HEK293 (cell line): ENCODE results near the gene LMAN1L.

Experiments
- CTCF ChIA-PET: fragments of 350-600 bp; formaldehyde crosslinking; extraction: SDS; loops from one replicate; lab custom pipeline; 2021; ENCODE audit warnings: antibody characterized with exemption; lab: Yijun Ruan, JAX
- POLR2A ChIA-PET: fragments of 300-600 bp; formaldehyde crosslinking; extraction: SDS; loops from one replicate; lab custom pipeline; 2020; ENCODE audit warnings: antibody characterized with exemption, inconsistent platforms; lab: Yijun Ruan, JAX
- H3K27ac ChIP-seq: fragments of 200-500 bp; sonication (Bioruptor generic); 2 replicates; pipeline ENCODE4 v1.5.1; 2014; ENCODE audit warnings: low read depth, low read length, control low read depth, inconsistent platforms; ENCODE audit errors: extremely low read depth
- H3K36me3 ChIP-seq, 2 experiments: fragments of 200-500 bp in 1 of 2; sonication (Bioruptor generic) in 1 of 2; 1 replicate in 1 of 2; 2 replicates in 1 of 2; pipeline ENCODE4 v1.5.1; 2014 to 2017; ENCODE audit warnings: inconsistent platforms in 2 of 2, low read length in 2 of 2; ENCODE audit not compliant: control insufficient read depth in 2 of 2, insufficient read depth in 1 of 2
- H3K4me1 ChIP-seq: fragments of 200-500 bp; sonication (Bioruptor generic); 2 replicates; pipeline ENCODE4 v1.5.1; 2014; ENCODE audit warnings: mild to moderate bottlenecking, low read length, inconsistent platforms; ENCODE audit not compliant: control insufficient read depth, insufficient read depth
- H3K4me3 ChIP-seq: 2 replicates; pipeline ENCODE4 v1.5.1; 2011; ENCODE audit warnings: low read depth, mild to moderate bottlenecking, control low read depth, low read length, moderate library complexity
- H3K9me3 ChIP-seq: fragments of 200-500 bp; sonication (Bioruptor generic); 2 replicates; pipeline ENCODE4 v1.5.1; 2014; ENCODE audit warnings: low read depth, low read length, inconsistent platforms; ENCODE audit not compliant: control insufficient read depth, insufficient read depth
- GLIS1 ChIP-seq: fragments of 450-650 bp; formaldehyde crosslinking; IDR thresholded peaks from 2 replicates; pipeline ENCODE4 v1.5.1; 2016; ENCODE audit warnings: missing biosample characterization, missing genetic modification characterization
- GLIS2 ChIP-seq: fragments of 450-650 bp; formaldehyde crosslinking; IDR thresholded peaks from 2 replicates; pipeline ENCODE4 v1.5.1; 2016; ENCODE audit warnings: missing biosample characterization, missing genetic modification characterization
- HOXC10 ChIP-seq: sonication (generic); formaldehyde crosslinking; IDR thresholded peaks from 2 replicates; pipeline ENCODE4 v1.8.1; 2023; ENCODE audit warnings: mild to moderate bottlenecking, missing genetic modification reagents
- HOXD13 ChIP-seq: sonication (generic); formaldehyde crosslinking; IDR thresholded peaks from 2 replicates; pipeline ENCODE4 v1.8.0; 2022; ENCODE audit warnings: missing genetic modification reagents, borderline replicate concordance
- PRDM10 ChIP-seq: fragments of 450-650 bp; formaldehyde crosslinking; IDR thresholded peaks from 2 replicates; pipeline ENCODE4 v1.5.1; 2016; ENCODE audit warnings: missing biosample characterization, missing genetic modification characterization
- SCRT1 ChIP-seq: fragments of 450-650 bp; formaldehyde crosslinking; IDR thresholded peaks from 2 replicates; pipeline ENCODE4 v1.5.1; 2016; ENCODE audit warnings: missing biosample characterization, missing genetic modification characterization, borderline replicate concordance
- ZBTB48 ChIP-seq: fragments of 450-650 bp; formaldehyde crosslinking; IDR thresholded peaks from 2 replicates; pipeline ENCODE4 v1.5.1; 2016; ENCODE audit warnings: missing biosample characterization, missing genetic modification characterization
- ZIC2 ChIP-seq: fragments of 450-650 bp; formaldehyde crosslinking; IDR thresholded peaks from 2 replicates; pipeline ENCODE4 v1.5.1; 2016; ENCODE audit warnings: missing biosample characterization, missing genetic modification characterization
- ZNF184 ChIP-seq: fragments of 450-650 bp; IDR thresholded peaks from 2 replicates; pipeline ENCODE4 v1.5.1; 2018; ENCODE audit warnings: missing biosample characterization, mild to moderate bottlenecking, missing genetic modification characterization
- ZNF26 ChIP-seq: fragments of 450-650 bp; formaldehyde crosslinking; IDR thresholded peaks from 2 replicates; pipeline ENCODE4 v1.5.1; 2016; ENCODE audit warnings: missing biosample characterization, missing genetic modification characterization
- ZNF266 ChIP-seq: fragments of 450-650 bp; formaldehyde crosslinking; IDR thresholded peaks from 2 replicates; pipeline ENCODE4 v1.5.1; 2016; ENCODE audit warnings: missing biosample characterization, missing genetic modification characterization, low read depth
- ZNF292 ChIP-seq: fragments of 450-650 bp; formaldehyde crosslinking; IDR thresholded peaks from 2 replicates; pipeline ENCODE4 v1.5.1; 2016; ENCODE audit warnings: low read depth, missing biosample characterization, missing genetic modification characterization, borderline replicate concordance
- ZNF350 ChIP-seq: fragments of 450-650 bp; formaldehyde crosslinking; IDR thresholded peaks from 2 replicates; pipeline ENCODE4 v1.5.0; 2017; ENCODE audit warnings: missing biosample characterization, mild to moderate bottlenecking, missing genetic modification characterization
- ZNF391 ChIP-seq: fragments of 450-650 bp; formaldehyde crosslinking; IDR thresholded peaks from 2 replicates; pipeline ENCODE4 v1.5.1; 2016; ENCODE audit warnings: low read depth, missing biosample characterization, missing genetic modification characterization, borderline replicate concordance
- ZNF510 ChIP-seq: fragments of 450-650 bp; formaldehyde crosslinking; IDR thresholded peaks from 2 replicates; pipeline ENCODE4 v1.5.1; 2018; ENCODE audit warnings: mild to moderate bottlenecking, missing genetic modification characterization, missing biosample characterization; ENCODE audit not compliant: insufficient replicate concordance
- ZNF530 ChIP-seq: fragments of 450-650 bp; formaldehyde crosslinking; IDR thresholded peaks from 2 replicates; pipeline ENCODE4 v1.5.1; 2016; ENCODE audit warnings: low read depth, missing biosample characterization, missing genetic modification characterization
- ZNF624 ChIP-seq: fragments of 450-650 bp; formaldehyde crosslinking; IDR thresholded peaks from 2 replicates; pipeline ENCODE4 v1.5.1; 2017; ENCODE audit warnings: missing biosample characterization, missing genetic modification characterization
- ZNF776 ChIP-seq: fragments of 450-650 bp; formaldehyde crosslinking; IDR thresholded peaks from 2 replicates; pipeline ENCODE4 v1.5.0; 2017; ENCODE audit warnings: missing biosample characterization, missing genetic modification characterization, borderline replicate concordance
- ZNF777 ChIP-seq: fragments of 450-650 bp; formaldehyde crosslinking; IDR thresholded peaks from 2 replicates; pipeline ENCODE4 v1.5.1; 2017; ENCODE audit warnings: missing biosample characterization, missing genetic modification characterization, borderline replicate concordance
- ZSCAN16 ChIP-seq: fragments of 450-650 bp; formaldehyde crosslinking; IDR thresholded peaks from 2 replicates; pipeline ENCODE4 v1.5.1; 2016; ENCODE audit warnings: missing biosample characterization, missing genetic modification characterization
- TF ChIP-seq, protein P1 (sequence below): fragments of 450-650 bp; formaldehyde crosslinking; IDR thresholded peaks from 2 replicates; pipeline ENCODE4 v1.5.1; 2017; ENCODE audit warnings: missing biosample characterization, missing genetic modification characterization
- TF ChIP-seq, protein P2 (sequence below): fragments of 450-650 bp; formaldehyde crosslinking; IDR thresholded peaks from 2 replicates; pipeline ENCODE4 v1.5.1; 2016; ENCODE audit warnings: missing biosample characterization, missing genetic modification characterization
- TF ChIP-seq, protein P3 (sequence below): fragments of 450-650 bp; formaldehyde crosslinking; IDR thresholded peaks from 2 replicates; pipeline ENCODE4 v1.5.1; 2016; ENCODE audit warnings: missing biosample characterization, missing genetic modification characterization

Gene LMAN1L

DNA sequence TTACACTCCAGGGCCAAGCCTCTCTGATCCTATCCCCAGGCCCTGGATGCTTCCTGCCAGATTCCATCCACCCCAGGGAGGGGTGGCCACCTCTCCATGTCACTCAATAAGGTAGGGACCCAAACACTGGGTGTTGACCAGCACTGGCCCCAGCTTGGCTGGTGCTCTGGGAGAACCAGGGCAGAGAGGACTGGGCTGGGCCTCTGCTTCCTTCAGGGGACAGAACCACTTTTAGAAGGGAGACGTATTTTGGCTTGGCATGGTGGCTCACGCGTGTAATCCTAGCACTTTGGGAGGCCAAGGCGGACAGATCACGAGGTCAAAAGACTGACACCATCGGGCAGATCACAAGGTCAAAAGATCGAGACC lies 9.1 kb downstream of the LMAN1L start (continued):
- TF ChIP-seq HOXC10 (CRISPR knock-in tag) (no peak), GLIS1 (tag by site-specific recombination) (no peak)

GRCh38 chr15:74822233-74822632 lies 9.6 kb downstream of the LMAN1L start:
- TF ChIP-seq ZNF777 (tag by site-specific recombination) (no peak), ZNF350 (tag by site-specific recombination) (no peak), ZIC2 (tag by site-specific recombination) (peak; percentile 61)
- TF ChIP-seq, protein P1, sequence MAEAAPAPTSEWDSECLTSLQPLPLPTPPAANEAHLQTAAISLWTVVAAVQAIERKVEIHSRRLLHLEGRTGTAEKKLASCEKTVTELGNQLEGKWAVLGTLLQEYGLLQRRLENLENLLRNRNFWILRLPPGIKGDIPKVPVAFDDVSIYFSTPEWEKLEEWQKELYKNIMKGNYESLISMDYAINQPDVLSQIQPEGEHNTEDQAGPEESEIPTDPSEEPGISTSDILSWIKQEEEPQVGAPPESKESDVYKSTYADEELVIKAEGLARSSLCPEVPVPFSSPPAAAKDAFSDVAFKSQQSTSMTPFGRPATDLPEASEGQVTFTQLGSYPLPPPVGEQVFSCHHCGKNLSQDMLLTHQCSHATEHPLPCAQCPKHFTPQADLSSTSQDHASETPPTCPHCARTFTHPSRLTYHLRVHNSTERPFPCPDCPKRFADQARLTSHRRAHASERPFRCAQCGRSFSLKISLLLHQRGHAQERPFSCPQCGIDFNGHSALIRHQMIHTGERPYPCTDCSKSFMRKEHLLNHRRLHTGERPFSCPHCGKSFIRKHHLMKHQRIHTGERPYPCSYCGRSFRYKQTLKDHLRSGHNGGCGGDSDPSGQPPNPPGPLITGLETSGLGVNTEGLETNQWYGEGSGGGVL (tag by site-specific recombination): peak; percentile 75
- TF ChIP-seq, all 188 proteins: peak for 2
- Histone ChIP-seq H3K36me3 (no peaks in the 10 kb centered on the region), H3K4me1 (0 out of 2 replicates have a peak, but pooled peaks cover 2% of the 10 kb centered on the region), H3K4me3 (no peak overlapping the region), H3K27ac (no peak overlapping the region), H3K9me3 (no peaks in the 10 kb centered on the region)
- CTCF ChIA-PET: interaction anchor here (1.3 to 1.8 kb wide), 2 partner anchors 23 to 51 kb away, joined by 6 read pairs; no protein-coding TSS in a partner anchor
- POLR2A ChIA-PET: no interaction called here

DNA sequence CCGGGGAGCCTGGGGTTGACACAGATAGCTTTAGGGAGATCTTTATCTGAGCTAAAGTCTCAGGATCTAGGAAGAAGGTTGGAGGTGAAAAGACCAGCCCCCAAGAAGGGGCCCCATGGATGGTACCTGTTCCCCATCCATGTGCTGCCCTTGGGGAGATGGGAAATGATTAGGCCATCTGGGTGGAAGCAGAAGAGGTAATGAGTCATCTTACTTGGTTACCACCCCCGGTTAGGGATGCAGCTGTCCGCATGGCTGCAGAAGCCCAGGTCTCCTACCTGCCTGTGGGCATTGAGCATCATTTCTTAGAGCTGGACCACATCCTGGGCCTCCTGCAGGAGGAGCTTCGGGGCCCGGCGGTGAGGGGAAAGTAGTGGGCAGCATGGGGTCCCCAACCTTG lies 10.7 kb downstream of the LMAN1L start:
- POLR2A ChIA-PET: no interaction called here
- Histone ChIP-seq H3K4me3 (no peak overlapping the region), H3K4me1 (0 out of 2 replicates have a peak, but pooled peaks cover 2% of the 10 kb centered on the region), H3K27ac (no peak overlapping the region), H3K36me3 (no peaks in the 10 kb centered on the region), H3K9me3 (no peaks in the 10 kb centered on the region)
- CTCF ChIA-PET: interaction anchor here (0.6 to 1.6 kb wide), 3 partner anchors 13 to 201 kb away, joined by 3 to 4 read pairs (median 3); no protein-coding TSS in a partner anchor
- TF ChIP-seq ZNF292 (tag by site-specific recombination) (no peak), ZNF184 (no peak), PRDM10 (tag by site-specific recombination) (peak; percentile 54), ZSCAN16 (tag by site-specific recombination) (no peak), ZNF530 (tag by site-specific recombination) (no peak), HOXD13 (CRISPR knock-in tag) (no peak), SCRT1 (no peak), ZIC2 (tag by site-specific recombination) (0 out of 2 replicates have a peak, but pooled peaks have one; percentile 22), ZBTB48 (0 out of 2 replicates have a peak, but pooled peaks have one; percentile 22), ZNF266 (tag by site-specific recombination) (no peak), ZNF776 (tag by site-specific recombination) (no peak), ZNF624 (tag by site-specific recombination) (no peak), GLIS2 (peak; percentile 20; the same call in 1 of the 2 replicates), ZNF391 (tag by site-specific recombination) (no peak), ZNF510 (tag by site-specific recombination) (no peak), ZNF26 (tag by site-specific recombination) (no peak)
- TF ChIP-seq, protein P2, sequence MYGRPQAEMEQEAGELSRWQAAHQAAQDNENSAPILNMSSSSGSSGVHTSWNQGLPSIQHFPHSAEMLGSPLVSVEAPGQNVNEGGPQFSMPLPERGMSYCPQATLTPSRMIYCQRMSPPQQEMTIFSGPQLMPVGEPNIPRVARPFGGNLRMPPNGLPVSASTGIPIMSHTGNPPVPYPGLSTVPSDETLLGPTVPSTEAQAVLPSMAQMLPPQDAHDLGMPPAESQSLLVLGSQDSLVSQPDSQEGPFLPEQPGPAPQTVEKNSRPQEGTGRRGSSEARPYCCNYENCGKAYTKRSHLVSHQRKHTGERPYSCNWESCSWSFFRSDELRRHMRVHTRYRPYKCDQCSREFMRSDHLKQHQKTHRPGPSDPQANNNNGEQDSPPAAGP (tag by site-specific recombination): 0 out of 2 replicates have a peak, but pooled peaks have one; percentile 22
- TF ChIP-seq, protein P3, sequence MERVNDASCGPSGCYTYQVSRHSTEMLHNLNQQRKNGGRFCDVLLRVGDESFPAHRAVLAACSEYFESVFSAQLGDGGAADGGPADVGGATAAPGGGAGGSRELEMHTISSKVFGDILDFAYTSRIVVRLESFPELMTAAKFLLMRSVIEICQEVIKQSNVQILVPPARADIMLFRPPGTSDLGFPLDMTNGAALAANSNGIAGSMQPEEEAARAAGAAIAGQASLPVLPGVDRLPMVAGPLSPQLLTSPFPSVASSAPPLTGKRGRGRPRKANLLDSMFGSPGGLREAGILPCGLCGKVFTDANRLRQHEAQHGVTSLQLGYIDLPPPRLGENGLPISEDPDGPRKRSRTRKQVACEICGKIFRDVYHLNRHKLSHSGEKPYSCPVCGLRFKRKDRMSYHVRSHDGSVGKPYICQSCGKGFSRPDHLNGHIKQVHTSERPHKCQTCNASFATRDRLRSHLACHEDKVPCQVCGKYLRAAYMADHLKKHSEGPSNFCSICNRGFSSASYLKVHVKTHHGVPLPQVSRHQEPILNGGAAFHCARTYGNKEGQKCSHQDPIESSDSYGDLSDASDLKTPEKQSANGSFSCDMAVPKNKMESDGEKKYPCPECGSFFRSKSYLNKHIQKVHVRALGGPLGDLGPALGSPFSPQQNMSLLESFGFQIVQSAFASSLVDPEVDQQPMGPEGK (tag by site-specific recombination): 0 out of 2 replicates have a peak, but pooled peaks have one; percentile 34
